GM12864 (cell line): Measurements from ENCODE around the gene RASAL2.
"Not testable (repeated sequence)": the region's sequence is repeated elsewhere in the genome, so short reads cannot be mapped to it uniquely, and the experiment has no call there.

Source experiments
- DNase-seq: peaks from one replicate; pipeline ENCODE4 v3.0.0-alpha.2; 2011; ENCODE audit warnings: low read depth
- H3K4me3 ChIP-seq: 2 replicates; pipeline ENCODE4 v1.5.1; 2011; ENCODE audit warnings: mild to moderate bottlenecking, low read depth, low read length, control low read depth
- TF ChIP-seq, protein P1 (sequence below): IDR thresholded peaks from 2 replicates; pipeline ENCODE4 v1.5.1; 2011; ENCODE audit warnings: low read depth, mild to moderate bottlenecking, moderate library complexity, low read length, control low read depth, inconsistent platforms; ENCODE audit errors: missing control alignments

The RASAL2 gene

DNA sequence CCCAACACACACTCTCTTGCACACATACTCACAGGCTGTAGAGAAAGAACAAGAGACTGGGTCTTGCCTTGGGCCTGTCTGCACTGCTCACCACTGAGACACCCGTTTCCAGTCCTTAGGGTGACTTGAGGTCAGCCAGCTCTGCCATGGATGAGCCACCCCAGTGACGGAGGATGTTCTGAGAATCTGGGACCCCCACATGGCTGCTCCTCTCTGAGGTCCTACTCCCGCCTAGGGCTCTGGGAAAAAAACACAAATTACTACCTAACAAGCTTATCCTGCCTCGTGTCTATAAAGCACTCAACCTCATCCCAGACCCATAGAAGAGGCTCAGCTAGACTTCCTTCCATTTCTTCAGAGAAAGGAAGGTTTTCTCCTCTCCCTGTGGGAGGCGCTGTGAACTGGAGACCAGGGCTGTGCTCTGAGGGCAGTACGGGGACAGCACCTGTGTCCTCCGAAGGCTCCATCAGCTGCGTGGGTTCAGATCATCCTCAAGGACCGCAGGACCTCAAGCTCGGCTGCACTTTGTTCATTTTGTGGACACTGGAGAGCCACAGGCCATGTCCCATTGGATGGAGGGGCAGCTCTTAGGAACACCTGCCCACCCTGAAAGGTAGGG is 407.1 kb downstream of the RASAL2 start:
- no peak for DNase-seq
- TF ChIP-seq, protein P1, sequence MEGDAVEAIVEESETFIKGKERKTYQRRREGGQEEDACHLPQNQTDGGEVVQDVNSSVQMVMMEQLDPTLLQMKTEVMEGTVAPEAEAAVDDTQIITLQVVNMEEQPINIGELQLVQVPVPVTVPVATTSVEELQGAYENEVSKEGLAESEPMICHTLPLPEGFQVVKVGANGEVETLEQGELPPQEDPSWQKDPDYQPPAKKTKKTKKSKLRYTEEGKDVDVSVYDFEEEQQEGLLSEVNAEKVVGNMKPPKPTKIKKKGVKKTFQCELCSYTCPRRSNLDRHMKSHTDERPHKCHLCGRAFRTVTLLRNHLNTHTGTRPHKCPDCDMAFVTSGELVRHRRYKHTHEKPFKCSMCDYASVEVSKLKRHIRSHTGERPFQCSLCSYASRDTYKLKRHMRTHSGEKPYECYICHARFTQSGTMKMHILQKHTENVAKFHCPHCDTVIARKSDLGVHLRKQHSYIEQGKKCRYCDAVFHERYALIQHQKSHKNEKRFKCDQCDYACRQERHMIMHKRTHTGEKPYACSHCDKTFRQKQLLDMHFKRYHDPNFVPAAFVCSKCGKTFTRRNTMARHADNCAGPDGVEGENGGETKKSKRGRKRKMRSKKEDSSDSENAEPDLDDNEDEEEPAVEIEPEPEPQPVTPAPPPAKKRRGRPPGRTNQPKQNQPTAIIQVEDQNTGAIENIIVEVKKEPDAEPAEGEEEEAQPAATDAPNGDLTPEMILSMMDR, result no peak
- no peak overlapping the region for H3K4me3 ChIP-seq

DNA sequence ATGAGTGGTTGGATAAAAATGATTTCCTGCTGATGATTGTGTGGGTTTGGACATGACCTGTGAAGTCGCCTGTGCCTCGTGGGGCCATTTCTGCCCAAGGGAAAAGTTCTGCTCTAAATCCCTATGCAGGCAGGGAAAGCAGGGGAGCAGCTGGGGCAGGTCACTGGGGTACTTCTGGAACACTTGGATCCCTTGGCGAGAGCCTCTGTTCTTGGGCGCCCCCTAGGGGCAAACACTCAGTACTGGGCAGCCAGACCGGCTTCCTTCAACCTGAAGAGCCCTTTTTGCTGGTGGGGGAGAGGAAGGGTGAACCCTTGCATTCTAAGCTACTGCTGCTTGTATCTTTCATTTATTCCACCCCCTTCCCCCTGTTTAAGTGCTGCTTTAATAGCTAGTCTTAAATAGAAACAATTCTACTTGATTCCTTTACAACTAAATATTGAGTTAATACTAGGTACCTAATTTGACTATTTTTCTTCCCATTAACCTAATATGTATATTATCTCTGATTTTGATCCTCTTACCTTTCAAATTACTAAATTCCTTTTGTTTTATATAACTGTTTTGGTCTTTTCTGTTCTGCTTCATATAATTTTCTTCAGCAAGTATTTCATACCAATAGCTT is 407.9 kb downstream of the RASAL2 start:
- TF ChIP-seq, protein P1, result peak; percentile 97
- H3K4me3 ChIP-seq, result no peak overlapping the region
- DNase-seq, result peak; percentile 12

DNA sequence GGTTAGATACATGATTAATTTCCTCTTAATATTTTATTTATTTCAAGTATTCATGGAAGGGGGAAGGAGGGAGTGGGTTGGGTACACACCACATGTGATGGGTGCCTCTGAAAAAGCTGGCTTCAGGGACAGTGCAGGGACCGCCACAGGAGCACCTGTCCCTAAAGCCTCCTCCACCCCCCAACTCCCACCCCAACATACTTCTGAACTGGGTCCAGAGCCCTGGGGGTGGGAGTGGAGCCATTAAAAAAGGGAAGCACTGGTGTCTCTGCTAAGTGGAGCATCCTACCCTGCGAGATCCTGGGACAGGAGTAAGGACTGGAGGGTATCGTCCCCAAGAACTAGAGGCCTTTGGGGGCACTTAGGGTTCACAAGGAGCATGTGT is 408.4 kb downstream of the RASAL2 start:
- TF ChIP-seq, protein P1, result no peak
- H3K4me3 ChIP-seq, result no peak overlapping the region
- no peak for DNase-seq

DNA sequence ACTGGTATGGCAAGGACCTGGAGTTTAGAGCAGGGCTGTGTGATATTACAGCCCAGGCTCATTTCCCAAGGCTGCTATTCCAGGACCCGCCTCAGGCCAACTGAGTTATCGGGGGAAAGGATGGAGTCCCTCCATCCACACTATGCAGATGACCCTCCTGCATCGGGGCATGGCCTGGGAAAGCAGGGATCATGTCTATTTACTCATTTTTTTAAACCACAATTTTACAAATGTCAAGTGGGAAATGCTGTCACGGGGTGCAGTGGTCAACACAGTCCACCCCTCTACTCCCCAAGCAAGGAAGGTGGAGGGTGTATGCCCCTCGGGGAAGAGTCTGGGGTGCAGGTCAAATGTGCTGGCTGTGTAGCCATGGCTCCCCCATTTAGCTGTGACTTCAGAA is 409.0 kb downstream of the RASAL2 start:
- DNase-seq, result no peak
- TF ChIP-seq, protein P1, result no peak
- no peak overlapping the region for H3K4me3 ChIP-seq

DNA sequence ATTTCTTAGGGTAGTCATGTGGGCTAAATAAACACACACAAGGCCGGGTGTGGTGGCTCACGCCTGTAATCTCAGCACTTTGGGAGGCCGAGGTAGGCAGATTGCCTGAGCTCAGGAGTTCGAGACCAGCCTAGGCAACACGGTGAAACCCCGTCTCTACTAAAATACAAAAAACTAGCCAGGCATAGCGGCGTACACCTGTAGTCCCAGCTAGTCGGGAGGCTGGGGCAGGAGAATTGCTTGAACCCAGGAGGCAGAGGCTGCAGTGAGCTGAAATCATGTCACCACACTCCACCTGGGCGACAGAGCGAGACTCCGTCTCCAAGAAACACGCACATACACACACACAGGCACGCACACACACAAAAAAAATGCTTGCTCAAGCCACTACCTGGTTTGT is 409.4 kb downstream of the RASAL2 start:
- DNase-seq, H3K4me3 ChIP-seq: not testable (repeated sequence)

DNA sequence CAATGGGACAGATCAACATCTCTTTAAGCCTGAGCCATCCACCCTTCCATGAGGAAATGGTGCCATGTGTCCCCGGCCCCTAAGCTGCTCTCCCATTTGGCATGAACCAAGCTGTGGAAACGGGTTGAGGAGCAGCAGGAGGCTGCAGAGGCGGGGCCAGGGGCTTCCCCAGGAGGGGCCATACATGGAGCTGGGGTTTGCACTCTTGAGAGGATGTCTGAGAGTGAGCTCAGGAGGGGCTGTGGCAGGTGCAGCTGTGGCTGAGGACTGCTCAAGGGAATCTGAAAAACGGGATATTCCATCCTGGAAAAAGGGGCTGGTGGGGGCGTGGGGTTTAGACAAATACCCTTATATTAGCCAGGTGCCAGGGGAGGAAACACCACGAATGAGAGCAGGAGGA is 409.9 kb downstream of the RASAL2 start:
- TF ChIP-seq, protein P1, result no peak
- no peak for DNase-seq
- H3K4me3 ChIP-seq, result no peak overlapping the region

DNA sequence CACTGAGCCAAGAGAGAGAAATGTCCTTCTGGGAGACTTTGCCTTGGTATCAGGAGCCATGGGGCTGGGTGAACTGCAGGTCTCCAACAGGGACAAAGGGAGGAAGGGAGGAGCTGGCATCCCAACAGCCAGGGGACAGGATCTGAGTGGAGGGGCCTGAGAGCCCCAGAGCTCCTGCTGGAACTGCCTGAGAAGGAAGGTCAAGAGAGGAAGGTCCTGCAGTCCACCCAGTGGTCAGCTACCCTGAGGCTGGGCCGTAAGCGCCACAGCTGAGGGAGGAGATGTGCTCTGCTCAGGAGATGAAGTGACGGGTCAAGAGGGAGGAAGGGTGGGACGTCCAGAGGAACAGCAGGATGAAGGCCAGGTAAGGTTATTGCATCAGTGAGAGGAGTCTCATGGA is 410.4 kb downstream of the RASAL2 start:
- no peak for DNase-seq
- no peak overlapping the region for H3K4me3 ChIP-seq
- TF ChIP-seq, protein P1, result no peak
